H1 (cell line): Measurements from ENCODE around the gene ZBTB2. TPM values are rescaled to one million over a fixed set of nuclear protein-coding genes. Genes with fewer than 3 reads are reported as not detected.

Source experiments
- ASH2L ChIP-seq: fragments of 200-600, 300-600 bp; sonication (generic); IDR thresholded peaks from one replicate; pipeline ENCODE4 v1.7.1; 2017; ENCODE audit warnings: low read length
- BCL11A ChIP-seq, 2 experiments: IDR thresholded peaks; one replicate each; pipeline ENCODE4 v1.6.1; 2011; ENCODE audit warnings: low read depth in 2 of 2, low read length in 2 of 2, mild to moderate bottlenecking in 2 of 2
- CHD2 ChIP-seq: IDR thresholded peaks from 2 replicates; pipeline ENCODE4 v1.6.1; 2012; ENCODE audit warnings: low read length, improper control_type of control experiment
- CTCF ChIP-seq, 3 experiments: IDR thresholded peaks; 1 replicate in 2 of 3; 2 replicates in 1 of 3; pipeline versions ENCODE4 v1.5.1 to v1.6.1; 2011; ENCODE audit warnings: low read length in 3 of 3, mild to moderate bottlenecking in 3 of 3, inconsistent platforms in 2 of 3, low read depth in 1 of 3, moderate library complexity in 1 of 3; ENCODE audit not compliant: insufficient read depth in 1 of 3; ENCODE audit errors: control extremely low read depth in 1 of 3
- JUN ChIP-seq: IDR thresholded peaks from 2 replicates; pipeline ENCODE4 v1.6.1; 2011; ENCODE audit warnings: low read depth, mild to moderate bottlenecking, improper control_type of control experiment, low read length
- KDM5A ChIP-seq: fragments of 200-600 bp; IDR thresholded peaks from 2 replicates; pipeline ENCODE4 v1.7.1; 2012; ENCODE audit warnings: mild to moderate bottlenecking, low read length, inconsistent platforms, mixed read lengths
- SRF ChIP-seq: IDR thresholded peaks from 2 replicates; pipeline ENCODE4 v1.6.1; 2011; ENCODE audit warnings: mild to moderate bottlenecking, low read depth, low read length, moderate library complexity
- SUZ12 ChIP-seq: fragments of 200-600 bp; sonication (generic); IDR thresholded peaks from 2 replicates; pipeline ENCODE4 v1.6.1; 2012; ENCODE audit warnings: mild to moderate bottlenecking, inconsistent platforms, low read length, moderate library complexity, mixed read lengths
- polyA plus RNA-seq, 7 experiments: library from polyadenylated mRNA; depleted of rRNA in 3 of 7; stranded (reverse) in 5 of 7; unstranded in 2 of 7; fragments of >200 nt in 5 of 7; fragments of 200-250 nt in 2 of 7; gene quantifications; 1 replicate in 5 of 7; 2 replicates in 1 of 7; 4 replicates in 1 of 7; pipeline versions ENCODE4 v1.2.1 to v1.2.3, GENCODE V29; 2011 to 2013; ENCODE audit warnings: missing spikeins in 2 of 7, mixed read lengths in 2 of 7
- total RNA-seq: library from RNA; stranded (reverse); fragmentation: NEBNext Ultra II Directional; extraction: Animal tissue kit (Norgen Biotek cat#: 25700); gene quantifications from 2 replicates; pipeline ENCODE4 v1.2.1, GENCODE V29; 2021

ZBTB2 gene
- total and polyA plus RNA-seq, 2 of the 8 experiments (the other 6 are each of a cell fraction or from before 2014, with no cell fraction given), result 16.1 to 23.7 TPM

GRCh38 chr6:151322570-151322969 lies 68.8 kb downstream of the ZBTB2 start (continued):
- TF ChIP-seq JUN (no peak), SRF (no peak), CTCF (IDR thresholded peaks at IDR 0.05; ENCODE audit: control extremely low read depth in 1 of 3, insufficient read depth in 1 of 3, low read depth in 1 of 3, low read length in 3 of 3) (no peak), CHD2 (no peak), SUZ12 (no peak), BCL11A (IDR thresholded peaks at IDR 0.05; ENCODE audit: low read depth in 2 of 2, low read length in 2 of 2) (no peak), ASH2L (no peak), KDM5A (no peak)
